ENCODE data around the gene WBP2.

DNA sequence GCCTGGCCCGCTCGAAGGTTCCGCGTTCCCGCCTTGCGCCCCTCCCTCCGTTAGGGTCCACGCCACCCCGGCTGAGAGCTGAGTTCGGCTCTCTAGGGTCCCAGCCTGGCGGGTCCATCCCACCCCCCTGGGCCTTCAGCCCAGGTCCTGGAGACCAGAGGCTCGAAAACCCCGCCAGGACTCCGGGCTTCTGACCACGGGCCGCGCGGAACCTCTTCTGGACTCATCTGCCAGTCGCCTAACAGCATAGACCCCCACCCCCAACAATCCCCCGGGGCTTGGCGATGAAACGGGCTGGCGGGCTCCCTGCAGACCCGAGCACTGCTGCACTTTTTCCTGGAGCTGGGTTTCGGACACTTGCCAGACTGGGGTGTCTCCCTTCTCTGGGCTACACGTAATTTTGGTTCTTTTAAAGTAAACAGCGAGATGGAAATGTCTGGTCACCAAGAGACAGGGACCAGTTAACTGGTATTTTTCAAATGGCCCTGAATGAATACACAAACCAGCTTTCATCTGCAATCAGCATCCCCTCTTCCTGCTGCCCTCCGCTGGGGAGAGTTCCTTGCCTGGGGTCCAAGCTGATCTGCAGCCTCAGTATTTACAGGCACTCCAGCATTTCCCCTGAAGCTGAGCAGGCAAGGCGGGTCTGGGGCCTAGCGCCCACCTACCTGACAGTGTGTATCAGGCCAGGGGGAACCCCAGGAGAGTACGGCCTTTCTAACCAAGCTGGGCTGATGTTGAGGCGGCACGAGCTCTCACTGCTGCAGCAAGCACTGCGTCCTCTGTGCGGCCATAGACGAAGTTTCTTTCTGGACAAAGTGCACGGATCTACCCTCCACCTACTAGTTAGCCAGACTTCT is 42.3 kb upstream of the WBP2 start:
- TF ChIP-seq, protein P1, sequence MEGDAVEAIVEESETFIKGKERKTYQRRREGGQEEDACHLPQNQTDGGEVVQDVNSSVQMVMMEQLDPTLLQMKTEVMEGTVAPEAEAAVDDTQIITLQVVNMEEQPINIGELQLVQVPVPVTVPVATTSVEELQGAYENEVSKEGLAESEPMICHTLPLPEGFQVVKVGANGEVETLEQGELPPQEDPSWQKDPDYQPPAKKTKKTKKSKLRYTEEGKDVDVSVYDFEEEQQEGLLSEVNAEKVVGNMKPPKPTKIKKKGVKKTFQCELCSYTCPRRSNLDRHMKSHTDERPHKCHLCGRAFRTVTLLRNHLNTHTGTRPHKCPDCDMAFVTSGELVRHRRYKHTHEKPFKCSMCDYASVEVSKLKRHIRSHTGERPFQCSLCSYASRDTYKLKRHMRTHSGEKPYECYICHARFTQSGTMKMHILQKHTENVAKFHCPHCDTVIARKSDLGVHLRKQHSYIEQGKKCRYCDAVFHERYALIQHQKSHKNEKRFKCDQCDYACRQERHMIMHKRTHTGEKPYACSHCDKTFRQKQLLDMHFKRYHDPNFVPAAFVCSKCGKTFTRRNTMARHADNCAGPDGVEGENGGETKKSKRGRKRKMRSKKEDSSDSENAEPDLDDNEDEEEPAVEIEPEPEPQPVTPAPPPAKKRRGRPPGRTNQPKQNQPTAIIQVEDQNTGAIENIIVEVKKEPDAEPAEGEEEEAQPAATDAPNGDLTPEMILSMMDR (IDR thresholded peaks at IDR 0.05 in 2 of 3, conservative IDR thresholded peaks at IDR 0.05 in 1 of 3; ENCODE audit: insufficient read depth in 2 of 3, low read depth in 1 of 3, low read length in 3 of 3), result no peak
- TF ChIP-seq CAMTA2 (CRISPR knock-in tag; conservative IDR thresholded peaks at IDR 0.05) (no peak), HMG20B (CRISPR knock-in tag; IDR thresholded peaks at IDR 0.05) (no peak), L3MBTL2 (IDR thresholded peaks at IDR 0.05) (no peak), FOXK1 (CRISPR knock-in tag; IDR thresholded peaks at IDR 0.05; ENCODE audit: borderline replicate concordance) (no peak), HDGF (IDR thresholded peaks at IDR 0.05) (no peak), EP300 (IDR thresholded peaks at IDR 0.05; ENCODE audit: low read length) (no peak), HMGN3 (IDR thresholded peaks at IDR 0.05; ENCODE audit: borderline replicate concordance, extremely low read depth, insufficient read length, low read depth, low read length) (no peak), FOSL1 (tag; conservative IDR thresholded peaks at IDR 0.05) (no peak)
- TF ChIP-seq, protein P2, sequence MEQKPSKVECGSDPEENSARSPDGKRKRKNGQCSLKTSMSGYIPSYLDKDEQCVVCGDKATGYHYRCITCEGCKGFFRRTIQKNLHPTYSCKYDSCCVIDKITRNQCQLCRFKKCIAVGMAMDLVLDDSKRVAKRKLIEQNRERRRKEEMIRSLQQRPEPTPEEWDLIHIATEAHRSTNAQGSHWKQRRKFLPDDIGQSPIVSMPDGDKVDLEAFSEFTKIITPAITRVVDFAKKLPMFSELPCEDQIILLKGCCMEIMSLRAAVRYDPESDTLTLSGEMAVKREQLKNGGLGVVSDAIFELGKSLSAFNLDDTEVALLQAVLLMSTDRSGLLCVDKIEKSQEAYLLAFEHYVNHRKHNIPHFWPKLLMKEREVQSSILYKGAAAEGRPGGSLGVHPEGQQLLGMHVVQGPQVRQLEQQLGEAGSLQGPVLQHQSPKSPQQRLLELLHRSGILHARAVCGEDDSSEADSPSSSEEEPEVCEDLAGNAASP (IDR thresholded peaks at IDR 0.05), result no peak

Measured in K562 (cell line).